GM18868 (cell line): ENCODE results near the gene ALDH18A1.
"Not testable (repeated sequence)": the region's sequence is repeated elsewhere in the genome, so short reads cannot be mapped to it uniquely, and the experiment has no call there.

Source experiments
- ATAC-seq: cut with Tn5 transposase; IDR thresholded peaks from one replicate; pipeline ENCODE4 v1.9.1; 2021; ENCODE audit warnings: mild to moderate bottlenecking, moderate library complexity; ENCODE audit not compliant: unreplicated experiment

The ALDH18A1 gene

GRCh38 chr10:95656291-95657164 is at the start of gene ALDH18A1:
Gene ALDH18A1, minus strand, starts transcription at chr10:95656711. Its CDS starts 3,334 bp downstream, at chr10:95653377.
- peak; percentile 89 for ATAC-seq

DNA sequence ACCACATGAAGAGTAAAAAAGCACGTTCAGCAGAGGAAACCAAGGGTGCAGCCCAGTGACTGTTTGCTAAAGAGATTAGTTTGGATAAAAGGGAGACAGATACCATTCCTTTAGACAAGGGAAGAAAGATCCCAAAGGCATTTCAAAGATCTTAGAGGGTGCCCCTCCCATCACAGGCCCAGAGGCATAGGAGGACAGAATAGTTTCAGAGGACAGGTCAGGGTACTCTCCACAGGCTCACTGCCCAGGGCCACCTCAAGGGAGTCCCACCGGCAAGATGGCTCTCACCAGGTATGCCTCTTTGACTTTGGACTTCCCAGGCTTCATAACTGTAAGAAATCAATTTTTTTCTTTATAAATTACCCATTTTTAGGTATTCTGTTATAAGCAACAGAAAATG is 41.9 kb upstream of the ALDH18A1 start:
- ATAC-seq, result no peak

DNA sequence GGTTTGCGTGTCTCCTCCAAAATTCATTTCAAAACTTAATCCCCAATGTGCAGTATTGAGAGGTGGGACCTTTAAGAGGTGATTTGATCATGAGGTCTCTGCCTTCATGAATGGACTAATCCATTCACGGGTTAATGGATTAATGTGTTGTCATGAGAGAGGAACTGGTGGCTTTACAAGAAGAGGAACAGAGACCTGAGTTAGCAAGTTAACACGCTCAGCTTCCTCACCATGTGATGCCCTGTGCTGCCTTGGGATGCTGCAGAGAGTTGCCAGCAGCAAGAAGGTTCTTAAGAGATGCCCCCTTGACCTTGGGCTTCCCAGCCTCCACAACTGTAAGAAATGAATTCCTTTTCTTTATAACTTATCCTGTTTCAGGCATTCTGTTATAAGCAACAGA is 40.9 kb upstream of the ALDH18A1 start:
- peak; percentile 26 for ATAC-seq

DNA sequence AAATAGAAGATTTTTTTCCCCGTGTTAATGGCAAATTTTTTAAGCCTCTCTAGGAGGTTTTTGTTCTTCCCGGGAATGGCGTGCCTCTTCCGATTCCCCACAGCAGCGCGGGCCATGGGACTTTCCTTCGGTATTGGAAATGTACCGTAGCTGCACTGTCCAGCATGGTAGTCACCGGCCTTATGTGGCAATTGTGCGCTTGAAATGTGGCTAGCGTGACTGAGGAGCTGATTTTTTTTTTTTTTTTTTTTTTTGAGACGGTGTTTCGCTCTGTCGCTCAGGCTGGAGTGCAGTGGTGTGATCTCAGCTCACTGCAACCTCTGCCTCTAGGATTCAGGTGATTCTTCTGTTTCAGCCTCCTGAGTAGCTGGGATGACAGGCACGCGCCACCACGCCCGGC is 38.2 kb upstream of the ALDH18A1 start:
- ATAC-seq, result no peak

GRCh38 chr10:95693668-95694534 is 37.4 kb upstream of the ALDH18A1 start, which contains the start of gene TCTN3:
Gene TCTN3, minus strand, starts transcription at chr10:95693927. Its CDS starts 28 bp downstream, at chr10:95693899.
- ATAC-seq, result peak; percentile 98

GRCh38 chr10:95693071-95693667 is 36.7 kb upstream of the ALDH18A1 start:
- ATAC-seq, result no peak

- no peak for ATAC-seq
These were observed 34.8 kb upstream of the ALDH18A1 start for GRCh38 chr10:95691281-95691680.

DNA sequence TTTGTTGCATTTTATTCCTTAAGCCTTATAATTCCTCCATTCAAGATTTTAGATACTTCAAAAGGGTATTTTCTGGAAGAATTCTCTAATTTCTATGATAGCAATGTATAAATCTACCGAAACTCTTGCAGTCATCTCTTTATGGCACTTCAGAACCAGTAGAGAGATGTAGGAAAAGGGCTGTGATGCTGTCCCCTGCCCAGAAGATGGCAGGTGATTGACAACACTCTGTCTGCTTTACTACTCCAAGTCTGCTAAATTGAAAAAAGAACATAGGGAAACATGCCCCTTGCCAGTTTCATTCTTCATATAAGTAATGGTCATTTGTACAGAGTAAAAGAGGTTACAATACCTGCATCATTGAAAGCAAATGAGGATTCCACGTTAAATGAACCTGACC is 32.1 kb upstream of the ALDH18A1 start:
- no peak for ATAC-seq

- ATAC-seq, result no peak
These were observed 27.5 kb upstream of the ALDH18A1 start for GRCh38 chr10:95683966-95684365.

GRCh38 chr10:95675403-95676116 is 19.0 kb upstream of the ALDH18A1 start:
- ATAC-seq, result no peak

GRCh38 chr10:95674643-95675042 is 18.1 kb upstream of the ALDH18A1 start:
- no peak for ATAC-seq

- ATAC-seq, result not testable (repeated sequence)
These were observed 16.1 kb upstream of the ALDH18A1 start for GRCh38 chr10:95672641-95673040.

DNA sequence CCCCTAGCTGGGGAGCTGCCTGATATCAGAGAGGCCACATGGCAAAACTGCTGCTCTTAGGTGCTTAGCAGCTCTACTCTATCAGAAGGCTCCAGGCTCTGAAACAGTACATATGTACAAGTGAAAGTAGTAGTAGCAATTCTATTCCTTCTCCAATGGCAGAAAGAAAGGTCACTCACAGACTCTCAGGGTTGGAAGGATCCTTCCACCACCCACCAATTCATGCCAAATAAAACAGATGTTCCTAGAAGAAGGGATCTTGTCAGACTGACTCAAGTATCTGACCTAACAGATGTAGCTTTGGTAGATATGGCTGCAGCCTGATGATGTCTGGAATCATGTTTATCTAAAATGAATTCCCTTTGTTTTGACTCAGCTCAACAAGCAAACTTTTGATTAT is 8.0 kb upstream of the ALDH18A1 start:
- ATAC-seq, result no peak

- ATAC-seq, result no peak
These were observed 7.0 kb upstream of the ALDH18A1 start for GRCh38 chr10:95663496-95663895.

GRCh38 chr10:95661818-95662217 is 5.3 kb upstream of the ALDH18A1 start:
- no peak for ATAC-seq

- ATAC-seq, result no peak
These were observed 3.8 kb upstream of the ALDH18A1 start for GRCh38 chr10:95660283-95660682.

DNA sequence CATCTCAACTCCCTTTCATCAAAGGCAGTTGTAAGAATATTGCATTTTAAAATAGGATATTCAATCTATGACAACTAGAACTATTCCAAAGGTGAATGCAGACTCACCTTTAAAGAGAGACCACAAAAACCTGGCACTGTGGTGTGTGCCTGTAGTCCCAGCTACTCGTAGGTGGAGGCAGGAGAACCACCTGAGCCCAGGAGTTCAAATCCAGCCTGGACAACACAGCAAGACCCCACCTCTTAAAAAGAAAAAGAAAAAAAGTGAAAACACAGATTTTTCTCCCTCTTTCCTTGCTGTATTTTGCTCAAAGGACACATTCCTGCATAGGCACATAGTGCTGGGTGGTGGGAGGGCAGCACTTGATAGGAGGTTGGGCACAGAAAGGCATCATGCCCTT is 739 bp upstream of the ALDH18A1 start:
- no peak for ATAC-seq

GRCh38 chr10:95655571-95656290 is 780 bp downstream of the ALDH18A1 start:
- ATAC-seq, result peak; percentile 18

GRCh38 chr10:95653895-95654294 is 2.6 kb downstream of the ALDH18A1 start:
- no peak for ATAC-seq
